Stimulated activated memory B cell treated with anti-CD40 and anti-IgM and Interleukin-4, amounts not matched to agents 10 μg/mL and 1 μg/mL and 100 μg/mL, for 72 hours (primary cell): ENCODE measurements around the gene GNL3.
"Not testable (repeated sequence)": the region's sequence is repeated elsewhere in the genome, so short reads cannot be mapped to it uniquely, and the experiment has no call there.

ENCODE experiments used
- ATAC-seq: fragments of 150-1000 bp; cut with Tn5 transposase; 2 replicates; pipeline ENCODE4 v1.10.0; 2021
- H3K27ac Mint-ChIP-seq: one replicate; pipeline ENCODE4 v1.8.0; 2022; ENCODE audit warnings: mild to moderate bottlenecking, mixed read lengths
- H3K27me3 Mint-ChIP-seq: one replicate; pipeline ENCODE4 v1.8.0; 2022; ENCODE audit warnings: mixed read lengths
- H3K36me3 Mint-ChIP-seq: one replicate; pipeline ENCODE4 v1.8.0; 2022; ENCODE audit warnings: mixed read lengths
- H3K4me1 Mint-ChIP-seq: one replicate; pipeline ENCODE4 v1.8.0; 2022; ENCODE audit warnings: mixed read lengths
- H3K4me3 Mint-ChIP-seq: one replicate; pipeline ENCODE4 v1.8.0; 2022; ENCODE audit warnings: mild to moderate bottlenecking, moderate library complexity, mixed read lengths
- H3K9me3 Mint-ChIP-seq: one replicate; pipeline ENCODE4 v1.8.0; 2022; ENCODE audit warnings: mixed read lengths

GNL3 gene

GRCh38 chr3:52685709-52686691 lies at the start of gene GNL3, which contains the start of gene PBRM1:
Gene GNL3 (plus strand): TSS chr3:52686032. CDS start chr3:52686093, 61 bp downstream.
Gene PBRM1 (minus strand): TSS chr3:52685913.
- H3K27me3 Mint-ChIP-seq, result no peaks in the 10 kb centered on the region
- peaks cover 36% of the 10 kb centered on the region for H3K36me3 Mint-ChIP-seq
- H3K4me1 Mint-ChIP-seq, result peaks cover 41% of the 10 kb centered on the region
- peak; percentile 91 for ATAC-seq
- no peaks in the 10 kb centered on the region for H3K9me3 Mint-ChIP-seq
- H3K27ac Mint-ChIP-seq, result peak within 1 kb of the TSS; percentile 94
- H3K4me3 Mint-ChIP-seq, result peak within 1 kb of the TSS; percentile 94

DNA sequence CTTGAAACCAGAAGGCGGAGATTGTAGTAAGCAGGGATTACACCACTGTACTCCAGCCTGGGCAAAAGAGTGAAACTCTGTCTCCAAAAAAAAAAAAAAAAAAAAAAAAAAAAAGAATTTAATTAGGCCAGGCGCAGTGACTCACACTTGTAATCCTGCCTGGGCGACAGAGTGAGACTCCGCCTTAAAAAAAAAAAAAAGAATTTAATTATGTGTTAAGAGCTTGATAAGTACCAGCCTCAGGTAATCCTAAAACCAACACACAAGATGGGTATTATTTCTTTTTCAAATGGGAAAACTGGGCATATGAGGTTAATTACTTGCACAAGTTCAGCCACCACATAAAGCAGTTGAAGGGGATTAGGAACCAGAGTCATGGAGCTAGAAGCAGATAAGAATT lies 49.2 kb upstream of the GNL3 start:
- Mint-ChIP-seq H3K9me3 (no peaks in the 10 kb centered on the region), H3K4me1 (no peaks in the 10 kb centered on the region), H3K27ac (no peak overlapping the region), H3K36me3 (peaks cover 44% of the 10 kb centered on the region), H3K27me3 (no peaks in the 10 kb centered on the region), H3K4me3 (no peak overlapping the region)
- no peak for ATAC-seq

- ATAC-seq, result no peak
- Mint-ChIP-seq H3K27me3 (no peaks in the 10 kb centered on the region), H3K9me3 (no peaks in the 10 kb centered on the region), H3K27ac (no peak overlapping the region), H3K36me3 (peaks cover 57% of the 10 kb centered on the region), H3K4me3 (no peak overlapping the region), H3K4me1 (no peaks in the 10 kb centered on the region)
Observed at GRCh38 chr3:52645549-52645948, 40.3 kb upstream of the GNL3 start.

DNA sequence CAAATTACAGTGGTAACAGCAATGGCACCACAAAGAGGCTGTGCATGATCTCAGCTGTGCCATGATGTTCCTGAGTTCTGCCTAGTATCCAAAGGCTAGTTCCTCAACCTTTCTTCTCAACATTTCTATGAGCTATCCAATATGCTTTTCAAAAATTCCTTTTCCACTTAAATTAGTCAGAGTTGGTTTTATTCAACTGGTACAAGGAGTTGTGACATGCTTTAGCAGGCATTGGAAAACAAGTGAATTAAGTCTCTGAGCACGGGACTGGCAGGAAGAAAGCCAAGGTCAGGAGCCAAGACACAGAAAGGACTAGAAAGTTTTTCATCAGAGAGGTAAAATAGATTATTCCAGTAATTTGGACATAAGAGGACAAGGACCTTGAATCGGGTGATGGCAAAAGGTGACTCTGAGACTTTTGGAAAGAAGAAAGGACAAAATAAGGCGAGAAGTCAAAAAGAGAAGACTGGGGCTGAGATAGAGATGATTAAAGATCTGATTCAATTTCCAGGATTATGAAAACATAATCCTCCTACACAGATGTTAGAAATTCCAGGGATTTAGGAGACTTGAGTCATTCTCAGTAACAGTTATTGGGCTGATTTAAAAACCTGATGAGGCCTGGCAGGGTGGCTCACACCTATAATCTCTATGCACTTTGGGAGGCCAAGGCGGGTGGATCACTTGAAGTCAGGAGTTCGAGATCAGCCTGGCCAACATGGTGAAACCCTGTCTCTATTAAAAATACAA lies 36.2 kb upstream of the GNL3 start:
- no peak overlapping the region for H3K27ac Mint-ChIP-seq
- no peak for ATAC-seq
- no peaks in the 10 kb centered on the region for H3K4me1 Mint-ChIP-seq
- peaks cover 71% of the 10 kb centered on the region for H3K36me3 Mint-ChIP-seq
- H3K27me3 Mint-ChIP-seq, result no peaks in the 10 kb centered on the region
- H3K4me3 Mint-ChIP-seq, result no peak overlapping the region
- no peaks in the 10 kb centered on the region for H3K9me3 Mint-ChIP-seq

- no peak for ATAC-seq
- H3K9me3 Mint-ChIP-seq, result no peaks in the 10 kb centered on the region
- H3K4me1 Mint-ChIP-seq, result no peaks in the 10 kb centered on the region
- H3K27ac Mint-ChIP-seq, result no peak overlapping the region
- H3K36me3 Mint-ChIP-seq, result peaks cover 69% of the 10 kb centered on the region
- no peaks in the 10 kb centered on the region for H3K27me3 Mint-ChIP-seq
- no peak overlapping the region for H3K4me3 Mint-ChIP-seq
Observed at GRCh38 chr3:52650439-52650838, 35.4 kb upstream of the GNL3 start.

GRCh38 chr3:52651592-52651991 lies 34.2 kb upstream of the GNL3 start:
- Mint-ChIP-seq H3K36me3 (peaks cover 76% of the 10 kb centered on the region), H3K9me3 (no peaks in the 10 kb centered on the region), H3K4me3 (no peak overlapping the region), H3K4me1 (no peaks in the 10 kb centered on the region), H3K27me3 (no peaks in the 10 kb centered on the region), H3K27ac (no peak overlapping the region)
- no peak for ATAC-seq

GRCh38 chr3:52655895-52656294 lies 29.9 kb upstream of the GNL3 start:
- peaks cover 60% of the 10 kb centered on the region for H3K36me3 Mint-ChIP-seq
- H3K27ac Mint-ChIP-seq, result no peak overlapping the region
- H3K4me3 Mint-ChIP-seq, result no peak overlapping the region
- H3K4me1 Mint-ChIP-seq, result no peaks in the 10 kb centered on the region
- H3K9me3 Mint-ChIP-seq, result no peaks in the 10 kb centered on the region
- ATAC-seq, result no peak
- no peaks in the 10 kb centered on the region for H3K27me3 Mint-ChIP-seq

- Mint-ChIP-seq H3K4me1 (no peaks in the 10 kb centered on the region), H3K27ac (no peak overlapping the region), H3K27me3 (no peaks in the 10 kb centered on the region), H3K9me3 (no peaks in the 10 kb centered on the region), H3K4me3 (no peak overlapping the region), H3K36me3 (peaks cover 65% of the 10 kb centered on the region)
- no peak for ATAC-seq
Observed at GRCh38 chr3:52660046-52660445, 25.8 kb upstream of the GNL3 start.

GRCh38 chr3:52663098-52663497 lies 22.7 kb upstream of the GNL3 start:
- peaks cover 50% of the 10 kb centered on the region for H3K36me3 Mint-ChIP-seq
- no peaks in the 10 kb centered on the region for H3K4me1 Mint-ChIP-seq
- H3K27me3 Mint-ChIP-seq, result no peaks in the 10 kb centered on the region
- H3K4me3 Mint-ChIP-seq, result no peak overlapping the region
- ATAC-seq, result no peak
- H3K27ac Mint-ChIP-seq, result no peak overlapping the region
- H3K9me3 Mint-ChIP-seq, result no peaks in the 10 kb centered on the region

- no peaks in the 10 kb centered on the region for H3K9me3 Mint-ChIP-seq
- H3K27me3 Mint-ChIP-seq, result no peaks in the 10 kb centered on the region
- H3K36me3 Mint-ChIP-seq, result peaks cover 48% of the 10 kb centered on the region
- peak overlapping the region; percentile 76 for H3K27ac Mint-ChIP-seq
- H3K4me1 Mint-ChIP-seq, result peaks cover 33% of the 10 kb centered on the region
- peak; percentile 84 for ATAC-seq
- H3K4me3 Mint-ChIP-seq, result no peak overlapping the region
Observed at GRCh38 chr3:52670621-52671521, 15.0 kb upstream of the GNL3 start.

DNA sequence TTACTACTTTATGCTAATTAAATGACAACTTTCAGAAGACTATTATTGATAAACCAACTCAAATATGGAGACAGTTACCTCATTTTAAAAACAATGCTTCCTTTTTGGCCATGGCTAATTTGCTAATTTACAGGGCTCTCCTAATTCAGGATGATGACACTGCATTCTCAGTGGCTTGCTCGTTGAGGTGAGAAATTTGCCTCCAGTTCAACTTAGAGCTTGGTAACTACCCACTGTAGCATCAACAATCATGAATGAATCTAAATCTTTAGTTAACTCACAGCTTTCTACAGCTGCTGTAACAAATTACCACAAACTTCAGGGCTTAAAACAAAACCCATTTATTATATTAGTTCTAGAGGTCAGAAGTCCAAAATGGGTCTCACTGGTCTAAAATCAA lies 14.2 kb upstream of the GNL3 start:
- peaks cover 33% of the 10 kb centered on the region for H3K4me1 Mint-ChIP-seq
- no peak for ATAC-seq
- no peaks in the 10 kb centered on the region for H3K9me3 Mint-ChIP-seq
- peaks cover 46% of the 10 kb centered on the region for H3K36me3 Mint-ChIP-seq
- no peak overlapping the region for H3K4me3 Mint-ChIP-seq
- H3K27ac Mint-ChIP-seq, result peak overlapping the region; percentile 76
- H3K27me3 Mint-ChIP-seq, result no peaks in the 10 kb centered on the region

DNA sequence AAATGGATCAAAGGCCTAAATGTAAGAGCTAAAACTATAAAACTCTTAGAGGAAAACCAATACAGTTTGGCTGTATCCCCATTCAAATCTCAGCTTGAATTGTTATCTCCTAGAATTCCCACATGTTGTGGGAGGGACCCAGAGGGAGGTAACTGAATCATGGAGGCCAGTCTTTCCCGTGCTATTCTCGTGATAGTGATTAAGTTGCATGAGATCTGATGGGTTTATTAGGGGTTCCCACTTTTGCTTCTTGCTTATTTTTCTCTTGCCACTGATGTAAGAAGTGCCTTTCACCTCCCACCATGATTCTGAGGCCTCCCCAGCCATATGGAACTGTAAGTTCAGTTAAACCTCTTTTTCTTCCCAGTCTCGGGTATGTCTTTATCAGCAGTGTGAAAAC lies 9.6 kb upstream of the GNL3 start:
- H3K9me3 Mint-ChIP-seq, H3K27me3 Mint-ChIP-seq, ATAC-seq, H3K4me3 Mint-ChIP-seq, H3K27ac Mint-ChIP-seq: not testable (repeated sequence)
- Mint-ChIP-seq H3K36me3 (peaks cover 61% of the 10 kb centered on the region), H3K4me1 (peaks cover 42% of the 10 kb centered on the region)

- H3K36me3 Mint-ChIP-seq, result peaks cover 45% of the 10 kb centered on the region
Observed at GRCh38 chr3:52678265-52679198, 7.3 kb upstream of the GNL3 start.

DNA sequence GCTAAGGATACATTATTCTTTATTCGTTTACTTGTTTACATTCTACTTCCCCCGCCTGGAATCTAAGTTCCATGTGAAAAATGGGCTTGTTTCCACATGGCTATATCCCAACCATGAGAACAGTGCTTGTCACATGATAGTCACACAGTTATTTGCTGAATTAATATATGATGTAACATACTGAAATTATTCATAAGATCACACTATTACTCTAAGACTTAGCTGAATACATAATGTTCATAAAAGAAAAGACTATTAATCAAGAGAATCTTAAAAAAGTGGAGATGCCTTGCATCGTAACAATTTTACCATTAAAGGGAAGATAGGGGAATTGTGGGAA lies 6.7 kb upstream of the GNL3 start:
- H3K27ac Mint-ChIP-seq, result peak overlapping the region; percentile 51
- no peaks in the 10 kb centered on the region for H3K9me3 Mint-ChIP-seq
- H3K4me3 Mint-ChIP-seq, result no peak overlapping the region
- no peak for ATAC-seq
- peaks cover 41% of the 10 kb centered on the region for H3K4me1 Mint-ChIP-seq
- peaks cover 45% of the 10 kb centered on the region for H3K36me3 Mint-ChIP-seq
- no peaks in the 10 kb centered on the region for H3K27me3 Mint-ChIP-seq

More at GRCh38 chr3:52678265-52679198, 7.3 kb upstream of the GNL3 start:
- ATAC-seq, result no peak
- H3K4me3 Mint-ChIP-seq, result no peak overlapping the region
- peaks cover 41% of the 10 kb centered on the region for H3K4me1 Mint-ChIP-seq
- peak overlapping the region; percentile 51 for H3K27ac Mint-ChIP-seq
- H3K27me3 Mint-ChIP-seq, result no peaks in the 10 kb centered on the region
- no peaks in the 10 kb centered on the region for H3K9me3 Mint-ChIP-seq
